Choroid plexus epithelial cell (primary cell): Measurements from ENCODE around the gene MME.

ENCODE experiments used
- DNase-seq: peaks from one replicate; pipeline ENCODE4 v3.0.0-alpha.2; 2010; ENCODE audit warnings: low read depth
- H3K4me3 ChIP-seq: 2 replicates; pipeline ENCODE4 v1.5.1; 2011; ENCODE audit warnings: low read depth, mild to moderate bottlenecking, control low read depth, low read length, moderate library complexity
- CTCF ChIP-seq: conservative IDR thresholded peaks from 2 replicates; pipeline ENCODE4 v1.5.1; 2011; ENCODE audit warnings: low read depth, mild to moderate bottlenecking, control low read depth, inconsistent platforms, low read length, moderate library complexity

The MME gene

DNA sequence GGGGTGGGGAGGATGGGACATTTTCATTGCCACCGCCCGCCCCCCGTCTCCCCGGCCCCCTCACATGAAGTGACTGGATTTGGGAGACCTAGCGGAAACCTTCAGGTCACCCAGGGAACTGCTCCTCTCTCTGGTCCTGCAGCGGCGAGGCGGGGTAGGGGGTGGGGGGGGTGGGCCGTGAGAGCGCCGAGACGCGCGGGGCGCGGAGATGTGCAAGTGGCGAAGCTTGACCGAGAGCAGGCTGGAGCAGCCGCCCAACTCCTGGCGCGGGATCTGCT, 712 bp upstream of the MME start:
- TF ChIP-seq CTCF: peak; percentile 11
- H3K4me3 ChIP-seq: peak overlapping the region; percentile 81
- no peak for DNase-seq

DNA sequence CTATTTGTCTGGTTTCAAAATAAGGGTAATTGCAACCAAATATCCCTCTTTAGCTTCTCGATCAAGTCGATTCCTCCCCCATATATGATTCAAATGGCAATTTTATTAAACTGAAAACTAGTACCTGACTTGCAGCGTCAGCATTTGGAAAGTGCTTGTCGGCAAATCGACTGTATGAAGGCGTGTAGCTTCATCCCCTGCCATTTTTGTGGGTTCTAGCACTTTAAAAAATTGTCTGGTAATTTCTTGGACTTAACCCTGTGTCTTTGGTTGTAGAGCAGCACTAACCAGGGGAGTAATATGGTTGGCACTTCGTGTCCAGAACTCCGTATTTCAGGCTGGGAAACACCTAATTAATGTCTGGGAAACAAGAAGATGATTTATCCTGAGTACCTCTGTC, 573 bp downstream of the MME start:
- H3K4me3 ChIP-seq: peak overlapping the region; percentile 81
- DNase-seq: peak; percentile 54
- no peak for TF ChIP-seq CTCF

DNA sequence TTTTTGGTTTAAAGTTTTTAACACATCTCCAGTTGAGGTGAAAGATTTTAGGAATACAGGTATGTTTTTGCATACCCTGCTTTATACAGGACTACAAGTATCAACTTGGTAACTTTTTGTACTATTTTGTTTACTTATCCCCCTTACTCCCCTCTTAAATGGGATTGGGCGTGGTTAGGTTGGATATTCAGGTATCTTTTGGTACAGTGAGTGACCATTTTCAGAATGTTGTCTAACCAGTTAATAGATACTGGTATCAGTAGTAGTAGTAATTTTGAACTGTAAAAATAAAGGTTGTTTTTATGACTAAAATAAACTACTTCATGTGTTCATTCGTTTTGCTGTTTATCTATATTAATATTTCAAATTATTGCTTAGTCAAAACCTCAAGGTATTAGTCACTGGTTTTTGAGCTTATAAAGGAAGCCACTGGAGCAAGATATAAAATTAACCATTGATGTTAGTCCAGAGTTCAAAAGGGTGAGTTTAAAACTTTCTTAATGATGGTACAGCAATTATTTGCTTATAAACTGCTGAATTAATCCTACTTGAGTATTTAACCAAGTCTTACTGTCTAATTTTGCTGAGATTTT, 3.3 kb downstream of the MME start:
- TF ChIP-seq CTCF: no peak
- H3K4me3 ChIP-seq: no peak overlapping the region
- no peak for DNase-seq

DNA sequence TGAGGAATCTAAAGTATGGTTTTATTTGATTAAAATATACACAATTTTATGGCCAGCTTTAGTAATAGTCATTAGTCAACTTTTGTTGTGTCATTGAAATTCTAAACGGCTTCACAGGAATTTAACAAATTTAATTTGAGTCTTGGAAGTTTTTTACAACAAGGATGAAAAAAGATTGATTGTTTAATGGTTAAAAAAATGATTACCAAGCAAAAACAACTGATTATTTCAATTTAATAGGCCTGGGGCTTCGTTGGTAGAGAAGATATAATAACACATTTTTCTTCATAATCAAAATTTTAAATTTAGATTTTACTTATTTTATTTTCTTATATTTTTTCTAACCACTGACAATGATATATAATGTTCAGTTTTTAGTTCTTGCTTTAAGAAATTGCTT, 4.4 kb downstream of the MME start:
- no peak overlapping the region for H3K4me3 ChIP-seq
- no peak for DNase-seq
- no peak for TF ChIP-seq CTCF

GRCh38 chr3:155086051-155086450, 5.9 kb downstream of the MME start:
- no peak overlapping the region for H3K4me3 ChIP-seq
- peak; percentile 39 for DNase-seq
- TF ChIP-seq CTCF: no peak

DNA sequence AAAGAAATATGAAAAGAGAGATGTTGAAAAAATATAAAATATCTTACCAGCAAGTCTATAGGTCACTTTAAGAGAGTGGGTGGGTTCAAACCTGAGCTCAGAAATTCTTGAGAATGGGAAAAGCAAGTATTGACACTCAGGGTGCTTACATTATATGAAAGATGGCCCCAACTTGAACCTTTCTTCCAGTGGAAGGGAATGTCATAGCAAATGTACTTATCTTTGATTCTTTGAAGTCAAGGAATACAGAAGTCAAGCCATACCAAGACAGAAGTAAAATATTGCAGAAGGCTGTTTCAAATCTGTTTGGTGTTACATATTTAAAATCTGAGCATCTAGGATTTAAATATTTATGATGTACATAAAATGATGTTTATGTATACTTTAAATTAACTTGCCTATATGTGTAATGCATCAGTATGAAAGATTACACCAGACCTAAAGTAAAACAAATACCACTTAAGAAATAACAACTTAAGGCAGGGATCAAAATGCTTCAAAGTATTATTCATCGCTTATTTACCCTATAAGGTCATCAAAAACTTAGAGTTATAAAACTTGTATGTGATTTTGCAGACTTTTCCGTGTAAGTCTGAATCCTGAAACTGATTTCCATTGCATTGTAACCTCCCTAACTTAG, 8.7 kb downstream of the MME start:
- no peak overlapping the region for H3K4me3 ChIP-seq
- DNase-seq: no peak
- no peak for TF ChIP-seq CTCF

- TF ChIP-seq CTCF: no peak
- no peak for DNase-seq
- no peak overlapping the region for H3K4me3 ChIP-seq
Measured at GRCh38 chr3:155089495-155089894, 9.4 kb downstream of the MME start.
